ENCODE measurements around the gene SLC25A23.

Gene SLC25A23

GRCh38 chr19:6484230-6484629 lies 24.6 kb upstream of the SLC25A23 start:
- TF ChIP-seq REST (IDR thresholded peaks at IDR 0.05; ENCODE audit: insufficient read depth in 1 of 2, low read depth in 2 of 2, low read length in 2 of 2): no peak
- no peak for TF ChIP-seq POLR2AphosphoS5 (IDR thresholded peaks at IDR 0.05; ENCODE audit: low read depth, low read length)
- no peak for TF ChIP-seq FOXP2 (optimal IDR thresholded peaks at IDR 0.05; ENCODE audit: borderline replicate concordance, extremely low read depth, extremely low read length, insufficient read depth)
- TF ChIP-seq SIN3A (IDR thresholded peaks at IDR 0.05; ENCODE audit: borderline replicate concordance, insufficient read depth, low read length): no peak
- TF ChIP-seq TAF1 (IDR thresholded peaks at IDR 0.05; ENCODE audit: borderline replicate concordance, insufficient read depth, low read length): no peak

- TF ChIP-seq SIN3A (IDR thresholded peaks at IDR 0.05; ENCODE audit: borderline replicate concordance, insufficient read depth, low read length): no peak
- no peak for TF ChIP-seq TAF1 (IDR thresholded peaks at IDR 0.05; ENCODE audit: borderline replicate concordance, insufficient read depth, low read length)
- TF ChIP-seq POLR2AphosphoS5 (IDR thresholded peaks at IDR 0.05; ENCODE audit: low read depth, low read length): no peak
- TF ChIP-seq FOXP2 (optimal IDR thresholded peaks at IDR 0.05; ENCODE audit: borderline replicate concordance, extremely low read depth, extremely low read length, insufficient read depth): no peak
These were observed 23.6 kb upstream of the SLC25A23 start for GRCh38 chr19:6483235-6483634.

GRCh38 chr19:6482343-6482686 lies 22.7 kb upstream of the SLC25A23 start:
- TF ChIP-seq TAF1 (IDR thresholded peaks at IDR 0.05; ENCODE audit: borderline replicate concordance, insufficient read depth, low read length) (no peak), REST (IDR thresholded peaks at IDR 0.05; ENCODE audit: insufficient read depth in 1 of 2, low read depth in 2 of 2, low read length in 2 of 2) (no peak), POLR2AphosphoS5 (IDR thresholded peaks at IDR 0.05; ENCODE audit: low read depth, low read length) (no peak), SIN3A (IDR thresholded peaks at IDR 0.05; ENCODE audit: borderline replicate concordance, insufficient read depth, low read length) (no peak), FOXP2 (optimal IDR thresholded peaks at IDR 0.05; ENCODE audit: borderline replicate concordance, extremely low read depth, extremely low read length, insufficient read depth) (no peak)

GRCh38 chr19:6481541-6482342 lies 22.1 kb upstream of the SLC25A23 start, which contains the start of gene DENND1C:
Gene DENND1C, minus strand, starts transcription at chr19:6481787. Its CDS starts 92 bp downstream, at chr19:6481695.
- TF ChIP-seq SIN3A (IDR thresholded peaks at IDR 0.05; ENCODE audit: borderline replicate concordance, insufficient read depth, low read length) (no peak), REST (IDR thresholded peaks at IDR 0.05; ENCODE audit: insufficient read depth in 1 of 2, low read depth in 2 of 2, low read length in 2 of 2) (no peak), POLR2AphosphoS5 (IDR thresholded peaks at IDR 0.05; ENCODE audit: low read depth, low read length) (no peak), FOXP2 (optimal IDR thresholded peaks at IDR 0.05; ENCODE audit: borderline replicate concordance, extremely low read depth, extremely low read length, insufficient read depth) (no peak), TAF1 (IDR thresholded peaks at IDR 0.05; ENCODE audit: borderline replicate concordance, insufficient read depth, low read length) (no peak)

GRCh38 chr19:6480848-6481415 lies 21.3 kb upstream of the SLC25A23 start:
- TF ChIP-seq TAF1 (IDR thresholded peaks at IDR 0.05; ENCODE audit: borderline replicate concordance, insufficient read depth, low read length): no peak
- TF ChIP-seq POLR2AphosphoS5 (IDR thresholded peaks at IDR 0.05; ENCODE audit: low read depth, low read length): no peak
- no peak for TF ChIP-seq SIN3A (IDR thresholded peaks at IDR 0.05; ENCODE audit: borderline replicate concordance, insufficient read depth, low read length)
- TF ChIP-seq REST (IDR thresholded peaks at IDR 0.05; ENCODE audit: insufficient read depth in 1 of 2, low read depth in 2 of 2, low read length in 2 of 2): no peak
- no peak for TF ChIP-seq FOXP2 (optimal IDR thresholded peaks at IDR 0.05; ENCODE audit: borderline replicate concordance, extremely low read depth, extremely low read length, insufficient read depth)

All from PFSK-1 (cell line).